IPS-NIHi7 (cell line): ENCODE measurements around the gene CIDEB.
"Not testable (repeated sequence)": the region's sequence is repeated elsewhere in the genome, so short reads cannot be mapped to it uniquely, and the experiment has no call there.

Experiments used
- DNase-seq: peaks from one replicate; pipeline ENCODE4 v3.0.0; 2012; ENCODE audit warnings: mixed read lengths; ENCODE audit errors: extremely low spot score

CIDEB gene

DNA sequence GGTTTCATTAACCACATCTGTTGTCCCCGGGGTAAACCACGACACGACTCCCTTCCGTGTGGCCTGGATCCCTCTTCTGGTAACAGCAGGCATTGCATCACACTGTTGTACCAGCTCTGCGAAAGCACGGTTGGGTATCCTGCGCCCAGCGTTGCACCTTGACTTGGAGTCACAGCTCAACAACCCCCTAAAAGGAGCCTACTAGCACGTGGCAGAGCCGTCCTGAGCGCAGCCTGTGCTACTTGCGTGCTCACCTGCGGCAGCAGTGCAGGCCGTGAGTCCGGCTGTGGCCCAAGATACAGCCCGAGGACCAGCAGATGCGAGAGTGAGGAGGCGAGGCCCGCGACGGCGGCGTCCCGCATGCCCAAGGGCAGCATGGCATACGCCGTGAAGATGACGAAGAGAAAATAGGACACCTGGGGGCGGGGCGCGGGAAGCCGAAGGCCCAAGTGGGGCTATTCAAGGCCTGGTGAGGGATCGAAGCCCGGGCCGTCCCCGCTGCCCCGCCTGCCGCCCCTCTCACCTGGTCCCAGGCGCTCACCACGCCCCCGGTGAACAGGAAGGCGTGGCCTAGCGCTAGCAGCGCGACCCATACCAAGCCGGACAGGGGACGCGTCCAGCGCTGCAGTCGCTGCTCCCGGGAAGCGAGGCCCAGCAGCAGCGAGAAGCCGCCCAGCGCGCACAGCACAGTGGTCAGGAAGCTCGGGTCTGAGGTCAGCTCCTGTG, 24.7 kb upstream of the CIDEB start:
- peak; percentile 85 for DNase-seq

DNA sequence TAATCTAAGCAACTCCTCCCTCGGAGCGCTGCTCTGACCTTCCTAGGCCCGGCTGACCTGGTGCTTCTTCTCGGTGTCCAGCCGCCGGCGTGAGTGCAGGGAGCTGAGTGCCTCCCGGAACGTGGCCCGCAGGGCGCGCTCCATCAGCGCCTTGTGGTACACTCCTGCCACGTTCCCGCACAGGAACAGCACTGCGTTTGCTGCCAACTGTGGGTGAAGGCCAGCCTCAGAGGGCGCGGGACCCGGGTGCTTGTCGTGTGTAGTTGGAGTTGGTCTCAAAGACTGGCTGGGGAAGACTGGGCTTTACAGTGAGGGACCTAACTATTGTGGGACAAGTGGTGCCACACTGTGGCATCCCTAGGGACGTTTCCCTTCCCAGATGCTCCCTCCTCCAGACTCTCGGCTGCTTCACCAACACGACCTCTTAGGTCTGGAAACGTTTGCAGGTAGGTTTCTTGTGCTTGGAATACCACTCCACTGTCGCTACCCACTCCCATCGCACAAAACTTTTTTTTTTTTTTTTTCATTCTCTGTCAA, 24.0 kb upstream of the CIDEB start:
- DNase-seq = no peak

DNA sequence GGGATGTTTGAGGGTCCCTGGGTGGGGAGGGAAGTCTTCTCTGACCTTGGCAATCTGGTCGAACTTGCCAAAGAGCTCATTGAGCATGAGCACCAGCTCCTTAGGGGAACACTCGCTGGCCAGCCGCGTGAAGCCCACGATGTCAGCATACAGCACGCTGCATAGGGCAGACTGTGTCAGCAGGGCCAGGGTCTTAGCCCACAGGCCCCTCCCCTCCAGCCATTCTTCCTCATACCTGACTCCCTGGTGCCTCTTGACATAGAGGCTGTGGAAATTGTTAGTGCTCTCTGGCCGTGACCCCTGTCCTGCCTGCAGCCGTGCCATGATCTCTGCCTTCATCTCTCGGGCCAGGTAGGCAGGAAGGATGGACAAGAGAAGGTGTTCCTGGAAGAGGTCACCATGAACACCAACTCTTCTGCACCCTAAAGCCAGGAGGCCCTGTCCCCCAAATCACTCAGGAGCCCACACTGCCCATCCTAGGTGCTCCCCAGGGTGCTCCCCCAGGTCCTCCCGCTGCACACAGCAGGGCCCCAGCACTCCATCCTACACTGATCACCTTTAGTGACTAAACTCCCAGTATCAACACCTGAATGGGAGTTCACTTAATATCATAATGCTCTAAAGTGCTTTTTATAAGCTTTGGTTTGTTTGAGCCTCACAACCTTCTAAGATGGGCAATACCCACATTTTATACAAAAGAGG, 23.3 kb upstream of the CIDEB start:
- DNase-seq = no peak

DNA sequence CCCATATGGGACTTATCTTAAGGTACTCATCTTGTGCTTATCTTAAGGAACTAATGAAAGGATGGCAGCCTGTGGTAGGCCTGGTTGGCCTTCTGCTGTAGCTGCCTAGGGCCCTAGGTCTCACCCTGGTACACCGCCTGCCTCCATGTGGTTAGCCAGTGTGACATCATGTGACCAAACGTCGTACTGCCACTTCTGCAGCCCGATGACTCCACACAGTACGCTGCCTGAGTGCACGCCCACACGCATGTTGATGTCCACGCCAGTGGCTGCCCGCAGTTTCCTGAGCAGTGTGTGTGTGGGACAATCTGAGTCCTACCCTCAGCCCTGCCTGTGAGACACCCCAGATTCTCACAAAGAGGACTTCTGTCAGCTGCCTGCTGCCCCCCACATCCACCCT, 22.0 kb upstream of the CIDEB start:
- no peak for DNase-seq

DNA sequence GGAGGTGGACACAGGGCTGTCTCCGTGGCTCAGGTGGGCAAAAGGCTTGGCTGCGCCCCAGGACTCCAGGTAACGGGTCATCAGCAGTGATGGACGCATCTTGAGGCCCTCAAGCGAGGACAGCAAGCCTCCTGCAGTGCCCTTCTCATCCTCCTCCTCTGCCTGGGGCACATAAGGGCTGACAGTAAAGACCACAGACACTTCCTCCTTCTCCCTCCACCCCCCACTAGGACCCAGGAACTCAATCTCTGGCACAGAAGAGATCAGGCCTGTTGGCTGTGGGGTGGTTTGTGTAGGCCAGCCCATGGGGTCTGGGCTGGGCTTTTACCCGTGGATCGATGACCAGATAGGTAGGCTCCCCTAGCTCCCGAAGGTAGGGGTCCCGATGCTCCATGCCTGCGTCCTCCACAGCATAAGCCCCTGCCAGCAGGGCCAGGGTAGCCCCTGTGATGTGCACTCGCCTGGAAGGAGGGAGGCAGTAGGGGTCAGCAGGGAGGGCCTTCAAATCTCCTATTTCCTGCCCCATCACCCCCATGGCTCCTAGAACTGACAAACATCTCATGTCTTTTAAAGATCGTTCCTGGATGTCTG, 21.4 kb upstream of the CIDEB start:
- no peak for DNase-seq

DNA sequence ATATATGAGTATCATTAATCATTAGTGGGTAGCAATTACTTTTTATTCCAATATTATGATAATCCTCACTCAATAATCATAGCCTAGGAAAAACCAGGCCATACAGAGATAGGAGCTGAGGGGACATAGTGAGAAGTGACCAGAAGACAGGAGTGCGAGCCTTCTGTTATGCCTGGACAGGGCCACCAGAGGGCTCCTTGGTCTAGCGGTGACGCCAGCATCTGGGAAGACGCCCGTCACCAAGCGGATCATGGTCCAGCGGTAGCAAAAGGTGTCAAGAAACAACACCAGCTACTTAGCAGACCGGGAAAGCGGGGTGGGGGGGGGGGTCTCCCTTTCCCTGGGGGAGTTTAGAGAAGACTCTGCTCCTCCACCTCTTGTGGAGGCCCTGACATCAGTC, 20.1 kb upstream of the CIDEB start:
- DNase-seq = not testable (repeated sequence)

DNA sequence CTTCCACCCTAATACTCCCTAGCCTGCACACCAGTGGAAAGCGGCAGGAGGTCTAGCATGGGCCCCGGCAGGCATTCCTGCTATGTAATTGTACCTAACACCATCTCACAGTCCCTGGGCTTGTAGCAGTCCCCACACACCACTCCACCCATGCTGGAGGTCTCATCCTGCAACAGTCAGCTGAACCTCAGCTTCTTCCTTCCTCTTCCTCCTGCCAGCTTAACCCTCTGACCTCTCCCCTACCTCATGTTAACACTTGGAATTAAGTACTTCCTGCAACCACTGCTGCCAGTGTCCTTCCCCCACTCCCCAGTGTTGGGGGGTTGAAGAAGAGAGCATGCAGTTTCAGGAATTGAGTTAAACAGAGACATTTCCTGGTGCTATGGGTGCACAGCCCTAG, 19.5 kb upstream of the CIDEB start:
- DNase-seq = no peak

DNA sequence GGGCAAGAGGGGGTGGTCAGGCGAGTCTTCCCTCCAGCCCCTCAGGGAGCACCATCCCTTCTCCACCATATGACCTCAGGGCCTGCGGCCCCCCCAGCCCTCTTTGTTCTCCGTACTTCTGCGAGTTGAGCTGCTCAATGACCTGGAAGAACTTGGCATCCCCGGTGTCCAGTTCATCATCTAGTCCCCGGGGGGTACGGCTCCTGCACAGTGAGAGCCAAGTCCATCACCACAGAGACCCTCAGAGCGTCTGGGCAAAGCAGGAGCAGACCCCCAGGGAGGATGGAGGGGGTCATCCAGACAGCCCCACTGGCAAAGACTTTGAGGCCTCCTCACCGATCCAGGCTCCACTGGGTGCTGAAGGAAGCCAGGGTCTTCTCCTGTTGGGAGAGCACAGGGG, 18.2 kb upstream of the CIDEB start:
- no peak for DNase-seq

DNA sequence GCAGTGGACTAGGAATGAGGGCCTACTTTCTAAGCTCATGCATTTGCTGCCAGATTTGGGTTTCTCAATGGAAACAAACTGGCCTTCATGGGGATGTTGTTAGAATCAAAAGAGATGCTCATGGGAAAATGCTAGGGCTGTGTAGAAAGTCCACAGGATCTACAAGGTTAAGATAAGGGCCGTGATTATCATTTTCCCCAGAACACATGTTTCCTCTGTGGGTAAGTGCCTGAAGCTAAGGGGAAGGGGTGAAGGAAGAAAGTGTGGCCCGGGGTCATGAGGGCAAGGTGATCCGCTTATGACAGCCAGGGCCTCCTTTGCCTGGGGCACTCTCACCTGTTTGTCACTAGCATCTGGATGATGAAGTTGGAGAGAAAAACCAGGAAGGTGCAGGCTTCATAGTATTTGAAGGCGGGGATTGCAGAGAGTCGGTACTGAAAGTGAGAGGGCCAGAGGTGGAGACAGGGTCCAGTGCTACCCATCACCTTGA, 17.3 kb upstream of the CIDEB start:
- no peak for DNase-seq

DNA sequence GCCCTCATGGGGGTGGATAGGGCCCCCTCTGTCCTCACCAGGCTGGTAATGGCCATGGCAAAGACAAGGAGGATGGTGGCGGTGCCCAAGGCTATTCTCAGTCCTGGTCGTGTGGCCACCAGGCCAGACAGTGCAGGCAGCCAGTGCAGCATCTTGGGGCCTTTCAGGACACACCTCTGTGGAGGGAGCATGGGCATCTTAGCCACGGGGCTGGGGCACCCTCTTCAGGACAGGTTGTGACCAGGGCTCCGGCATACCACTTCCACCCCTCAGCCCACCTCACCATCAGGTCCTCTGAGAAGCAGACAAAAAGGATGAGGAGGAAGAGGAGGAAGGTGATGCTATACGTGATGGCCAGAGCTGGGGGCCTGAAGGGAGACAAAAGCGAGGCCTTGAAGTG, 16.2 kb upstream of the CIDEB start:
- no peak for DNase-seq

DNA sequence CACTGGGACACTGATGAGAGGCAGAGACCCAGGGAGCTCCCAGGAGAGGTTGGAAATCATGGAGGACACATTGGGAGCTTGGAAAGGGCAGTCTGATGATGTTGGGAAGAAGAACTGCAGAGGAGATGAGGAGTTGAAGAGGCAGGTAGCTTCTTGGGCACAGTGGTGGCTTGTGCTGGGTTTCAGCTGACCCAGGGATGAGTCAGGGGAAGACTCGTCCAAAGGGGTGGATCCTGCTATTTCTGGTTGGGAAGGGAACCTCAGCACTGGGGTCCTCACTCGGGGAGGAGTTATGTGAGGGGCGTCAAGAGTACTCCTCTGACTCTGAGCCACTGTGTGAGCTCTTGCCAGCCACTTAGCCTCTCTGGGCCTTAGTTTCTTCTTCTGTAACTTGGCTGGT, 15.6 kb upstream of the CIDEB start:
- no peak for DNase-seq

DNA sequence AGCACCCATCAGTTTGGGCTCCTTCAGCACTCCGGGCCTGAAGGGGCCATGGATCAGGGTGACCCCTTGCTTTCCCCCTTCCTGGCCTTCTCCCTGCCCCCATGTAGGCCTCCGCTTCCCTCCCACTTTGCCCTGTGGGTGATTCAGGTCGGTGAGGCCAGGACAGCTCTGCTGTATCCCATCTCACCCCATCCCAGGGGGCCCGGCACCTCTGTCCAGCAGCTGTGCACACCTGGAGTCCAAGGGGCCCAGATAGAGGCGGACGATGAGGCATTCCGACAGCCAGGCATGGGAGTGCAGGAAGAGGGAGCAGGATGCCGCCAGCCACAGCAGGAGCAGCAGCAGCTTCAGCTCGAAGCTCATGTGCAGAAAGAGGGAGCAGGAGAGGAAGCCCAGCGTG, 14.9 kb upstream of the CIDEB start:
- no peak for DNase-seq

DNA sequence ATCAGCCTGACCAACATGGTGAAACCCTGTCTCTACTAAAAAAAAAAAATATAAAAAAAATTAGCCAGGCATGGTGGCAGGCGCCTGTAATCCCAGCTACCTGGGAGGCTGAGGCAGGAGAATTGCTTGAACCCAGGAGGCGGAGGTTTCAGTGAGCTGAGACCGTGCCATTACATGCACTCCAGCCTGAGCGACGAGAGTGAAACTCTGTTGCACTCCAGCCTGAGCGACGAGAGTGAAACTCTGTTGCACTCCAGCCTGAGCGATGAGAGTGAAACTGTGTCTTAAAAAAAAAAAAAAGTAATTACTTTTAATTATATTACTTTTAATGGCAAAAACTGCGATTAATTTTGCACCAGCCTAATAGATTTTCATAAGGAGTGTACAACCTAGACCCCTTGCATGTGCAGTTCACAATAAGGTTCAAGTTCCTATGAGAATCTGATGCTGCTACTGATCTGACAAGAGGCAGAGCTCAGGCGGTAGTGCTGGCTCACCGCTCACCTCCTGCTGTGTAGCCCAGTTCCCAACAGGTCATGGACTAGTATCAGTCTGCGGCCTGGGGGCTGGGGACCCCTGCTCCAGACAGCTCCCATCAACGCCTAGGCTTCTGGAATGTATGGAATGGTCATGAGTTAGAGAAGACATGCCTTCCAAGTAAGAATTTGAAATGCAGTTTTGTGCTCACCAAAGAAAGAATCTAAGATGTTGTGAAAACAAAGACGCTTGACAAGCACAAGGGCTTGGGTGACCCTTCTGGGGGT, 13.6 kb upstream of the CIDEB start:
- no peak for DNase-seq

DNA sequence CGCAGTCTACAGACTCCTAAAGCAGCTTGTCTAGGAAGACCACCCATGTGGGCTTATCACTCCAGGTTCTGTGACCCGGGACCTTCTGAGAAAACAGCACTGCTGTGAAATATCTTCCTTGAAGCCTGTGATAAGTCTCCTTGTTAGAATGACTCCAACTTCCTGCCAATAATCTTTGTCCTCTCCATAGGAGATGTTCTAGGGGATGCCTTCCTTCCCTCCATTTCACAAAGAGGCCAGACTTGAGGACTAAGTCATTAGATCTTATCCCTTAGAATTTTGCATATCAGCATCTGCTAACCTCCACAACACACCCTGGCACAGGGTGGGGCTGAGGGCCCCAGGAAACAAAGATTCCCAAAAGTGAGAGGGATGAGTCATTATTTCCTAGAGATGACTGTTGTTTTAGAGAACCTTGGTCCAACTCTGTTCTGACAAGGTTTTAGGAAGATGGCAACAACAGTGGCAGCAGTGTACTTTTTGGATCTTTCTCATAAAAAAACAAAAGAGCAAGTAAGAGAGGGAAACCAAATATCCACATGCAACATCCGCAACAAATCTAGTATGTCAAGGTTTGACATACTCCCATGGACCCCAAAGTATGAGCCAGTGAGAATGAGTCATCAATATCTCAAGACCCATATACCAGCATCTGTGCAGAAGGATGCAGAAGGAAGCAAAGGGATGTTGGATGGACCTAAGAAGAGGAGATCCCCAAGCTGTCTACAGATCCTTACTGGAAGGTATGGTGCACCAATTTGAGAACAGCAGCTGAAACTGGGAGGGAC, 9.6 kb upstream of the CIDEB start:
- DNase-seq = no peak

DNA sequence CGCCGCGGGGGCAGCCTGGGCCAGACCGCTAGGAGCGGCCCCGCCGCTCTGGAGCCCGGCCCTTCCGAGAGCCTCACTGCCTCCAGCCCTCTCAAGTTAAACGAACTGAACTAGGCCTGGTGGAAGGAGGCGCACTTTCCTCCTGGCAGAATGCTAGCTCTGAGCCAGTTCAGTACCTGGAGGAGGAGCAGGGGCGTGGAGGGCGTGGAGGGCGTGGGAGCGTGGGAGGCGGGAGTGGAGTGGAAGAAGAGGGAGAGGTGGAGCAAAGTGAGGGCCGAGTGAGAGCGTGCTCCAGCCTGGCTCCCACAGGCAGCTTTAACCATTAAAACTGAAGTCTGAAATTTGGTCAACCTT, 8.8 kb upstream of the CIDEB start:
- DNase-seq = no peak

DNA sequence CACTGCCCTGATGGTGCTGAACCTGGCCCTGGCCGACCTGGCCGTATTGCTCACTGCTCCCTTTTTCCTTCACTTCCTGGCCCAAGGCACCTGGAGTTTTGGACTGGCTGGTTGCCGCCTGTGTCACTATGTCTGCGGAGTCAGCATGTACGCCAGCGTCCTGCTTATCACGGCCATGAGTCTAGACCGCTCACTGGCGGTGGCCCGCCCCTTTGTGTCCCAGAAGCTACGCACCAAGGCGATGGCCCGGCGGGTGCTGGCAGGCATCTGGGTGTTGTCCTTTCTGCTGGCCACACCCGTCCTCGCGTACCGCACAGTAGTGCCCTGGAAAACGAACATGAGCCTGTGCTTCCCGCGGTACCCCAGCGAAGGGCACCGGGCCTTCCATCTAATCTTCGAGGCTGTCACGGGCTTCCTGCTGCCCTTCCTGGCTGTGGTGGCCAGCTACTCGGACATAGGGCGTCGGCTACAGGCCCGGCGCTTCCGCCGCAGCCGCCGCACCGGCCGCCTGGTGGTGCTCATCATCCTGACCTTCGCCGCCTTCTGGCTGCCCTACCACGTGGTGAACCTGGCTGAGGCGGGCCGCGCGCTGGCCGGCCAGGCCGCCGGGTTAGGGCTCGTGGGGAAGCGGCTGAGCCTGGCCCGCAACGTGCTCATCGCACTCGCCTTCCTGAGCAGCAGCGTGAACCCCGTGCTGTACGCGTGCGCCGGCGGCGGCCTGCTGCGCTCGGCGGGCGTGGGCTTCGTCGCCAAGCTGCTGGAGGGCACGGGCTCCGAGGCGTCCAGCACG, 8.2 kb upstream of the CIDEB start:
- DNase-seq = peak; percentile 31

DNA sequence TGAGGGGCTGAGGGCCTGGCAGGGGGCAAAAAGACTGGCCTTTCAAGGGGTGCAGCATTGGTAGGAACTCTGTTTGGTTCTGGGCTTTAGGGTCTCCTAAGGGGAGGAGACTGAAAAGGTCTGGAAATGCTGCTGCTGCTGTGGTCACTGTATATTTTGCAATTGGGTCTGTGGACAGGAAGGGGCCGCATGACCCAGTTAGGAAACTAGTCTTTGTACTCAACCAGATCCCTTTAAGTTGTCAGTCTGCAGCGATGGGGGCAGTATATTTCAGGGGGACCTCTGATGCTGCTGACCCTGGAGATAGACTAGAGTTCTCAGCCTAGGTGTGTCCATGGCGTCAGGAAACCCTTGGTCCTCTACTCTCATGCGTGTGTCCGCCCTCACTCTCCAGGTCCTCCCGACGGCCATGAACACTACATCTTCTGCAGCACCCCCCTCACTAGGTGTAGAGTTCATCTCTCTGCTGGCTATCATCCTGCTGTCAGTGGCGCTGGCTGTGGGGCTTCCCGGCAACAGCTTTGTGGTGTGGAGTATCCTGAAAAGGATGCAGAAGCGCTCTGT, 7.5 kb upstream of the CIDEB start:
- DNase-seq = no peak

DNA sequence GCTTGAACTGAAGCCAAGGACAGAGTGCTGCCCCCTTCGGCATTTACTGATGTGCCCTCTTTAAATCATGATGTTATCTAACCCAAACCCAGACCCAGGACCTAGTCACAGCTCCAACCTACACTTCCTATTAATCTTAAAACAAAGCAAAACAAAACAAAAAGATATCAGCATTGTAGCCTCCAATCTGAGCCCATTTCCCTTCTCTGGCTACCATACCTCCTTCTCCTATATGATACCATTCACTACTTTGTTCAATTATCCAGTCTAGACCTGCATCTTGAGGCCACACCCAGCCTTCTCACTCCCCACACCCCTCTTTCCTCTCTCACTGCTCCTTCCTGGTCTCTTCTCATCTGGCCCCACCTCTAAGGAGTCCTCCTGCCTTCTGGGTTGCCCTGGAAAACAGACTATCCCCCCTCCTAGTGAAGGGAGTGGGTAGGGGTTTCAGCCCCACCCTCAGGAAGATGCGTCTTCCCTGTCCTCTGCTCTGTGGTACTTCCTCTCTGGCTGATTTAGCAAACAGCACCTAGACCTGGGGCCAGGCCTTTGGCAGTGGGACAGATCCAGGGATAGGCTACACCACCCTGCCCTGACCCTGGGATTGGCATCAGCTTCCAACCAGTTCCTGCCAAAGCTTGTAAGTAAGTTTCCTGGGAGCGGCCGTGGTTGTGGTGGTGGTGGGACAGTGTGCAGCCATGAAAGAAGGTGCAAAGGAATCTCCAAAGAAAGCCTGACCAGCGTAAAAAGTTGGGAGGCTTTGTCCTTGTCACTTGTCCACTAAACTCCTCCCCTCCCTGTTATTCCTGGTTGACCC, 6.8 kb upstream of the CIDEB start:
- DNase-seq = no peak

DNA sequence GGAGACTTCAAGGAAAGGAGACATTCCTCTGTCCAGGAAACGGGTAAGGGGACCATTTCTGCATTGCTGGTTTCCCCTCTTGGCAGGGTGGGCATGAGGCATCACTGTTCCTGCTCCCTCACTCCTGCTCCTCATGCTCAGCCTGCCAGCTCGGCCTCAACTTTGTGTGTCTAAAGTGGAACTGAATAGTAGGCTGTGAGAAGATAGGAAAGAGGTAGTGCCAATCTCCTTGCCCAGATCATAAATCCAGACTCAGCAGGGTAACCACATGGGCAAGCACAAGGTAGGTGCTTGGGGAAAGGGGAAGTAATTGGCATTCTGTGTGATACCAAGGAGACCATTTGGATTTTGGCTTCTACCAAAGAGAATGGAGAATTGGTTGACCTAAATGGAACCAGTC, 6.1 kb upstream of the CIDEB start:
- DNase-seq = no peak
